GM19099 (cell line): Measurements from ENCODE around the gene ATG9B.

Experiments
- POLR2A ChIP-seq: IDR thresholded peaks from 3 replicates; pipeline ENCODE4 v1.6.1; 2011; ENCODE audit warnings: low read depth; ENCODE audit not compliant: insufficient read length; ENCODE audit errors: extremely low read depth

ATG9B gene

GRCh38 chr7:150990416-150991186 lies 33.7 kb downstream of the ATG9B start, which contains the start of gene NOS3:
Gene NOS3, plus strand, starts transcription at chr7:150991017. Its CDS starts 2,787 bp downstream, at chr7:150993804.
- no peak for TF ChIP-seq POLR2A

DNA sequence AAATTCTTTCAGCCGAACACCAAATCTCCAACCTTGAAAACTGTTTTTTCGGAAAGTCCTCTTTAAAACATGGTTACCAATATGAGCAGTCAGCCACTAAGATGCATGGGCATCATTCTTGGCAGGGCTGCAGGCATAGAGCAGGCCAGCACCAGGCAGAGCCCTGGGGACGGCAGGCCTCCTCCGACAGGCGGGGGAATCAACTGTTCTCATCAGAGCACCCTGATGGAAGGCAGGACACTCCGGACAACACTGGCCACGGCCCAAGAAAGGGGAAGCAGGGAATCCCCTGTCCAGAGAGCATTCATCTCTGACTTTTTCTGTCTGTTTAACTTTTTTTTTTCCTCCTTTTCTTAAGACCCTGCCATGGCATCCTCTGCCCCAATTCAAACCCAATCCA lies 34.8 kb downstream of the ATG9B start:
- no peak for TF ChIP-seq POLR2A

DNA sequence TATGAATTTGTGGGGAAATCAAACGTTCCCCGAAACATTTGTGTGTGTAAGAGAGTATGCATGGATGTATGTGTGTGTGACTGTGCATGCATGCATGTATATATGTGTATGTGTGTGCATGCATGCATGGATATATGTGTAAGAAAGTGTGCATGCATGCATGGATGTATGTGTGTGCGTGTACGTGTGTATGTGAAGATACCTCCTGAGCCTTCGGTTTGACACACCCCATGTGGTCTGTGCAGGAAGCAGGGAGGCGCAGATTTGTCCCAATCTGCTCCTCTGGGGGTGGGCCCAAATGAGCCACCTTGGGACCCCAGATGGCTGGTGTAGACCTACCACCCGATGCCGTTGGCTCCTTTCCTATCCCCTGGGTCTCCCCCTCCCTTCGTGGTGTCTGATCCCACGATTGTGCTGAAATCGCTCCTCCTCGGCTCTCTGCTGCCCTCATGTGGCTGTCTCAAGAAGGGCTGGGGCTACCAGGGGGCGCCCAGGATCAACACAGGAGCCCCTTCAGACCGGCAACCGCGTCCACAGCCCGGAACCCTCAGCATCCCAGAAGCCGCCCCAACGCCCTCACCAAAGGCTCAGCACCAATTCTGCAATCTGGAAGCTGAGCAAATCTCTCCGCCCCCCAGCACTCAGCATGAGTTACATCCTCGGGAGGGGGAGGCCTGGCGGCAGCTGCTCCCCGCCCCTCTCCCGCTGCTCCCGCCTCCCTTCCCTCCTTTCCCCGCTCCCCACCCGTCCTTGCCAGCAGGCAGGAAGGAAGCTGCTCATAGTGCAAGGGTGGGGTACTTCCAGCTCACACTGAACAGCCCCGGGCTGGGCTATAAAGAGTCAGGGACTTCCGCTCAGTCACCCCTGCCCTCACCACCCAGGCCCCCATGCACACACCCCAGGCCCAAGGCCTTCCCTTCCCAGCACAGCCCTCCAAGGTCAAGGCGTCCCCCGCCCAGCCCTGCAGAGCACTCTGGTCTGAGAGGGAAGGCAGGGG lies 35.8 kb downstream of the ATG9B start:
- no peak for TF ChIP-seq POLR2A

GRCh38 chr7:150986556-150986955 lies 37.7 kb downstream of the ATG9B start:
- TF ChIP-seq POLR2A, result no peak

DNA sequence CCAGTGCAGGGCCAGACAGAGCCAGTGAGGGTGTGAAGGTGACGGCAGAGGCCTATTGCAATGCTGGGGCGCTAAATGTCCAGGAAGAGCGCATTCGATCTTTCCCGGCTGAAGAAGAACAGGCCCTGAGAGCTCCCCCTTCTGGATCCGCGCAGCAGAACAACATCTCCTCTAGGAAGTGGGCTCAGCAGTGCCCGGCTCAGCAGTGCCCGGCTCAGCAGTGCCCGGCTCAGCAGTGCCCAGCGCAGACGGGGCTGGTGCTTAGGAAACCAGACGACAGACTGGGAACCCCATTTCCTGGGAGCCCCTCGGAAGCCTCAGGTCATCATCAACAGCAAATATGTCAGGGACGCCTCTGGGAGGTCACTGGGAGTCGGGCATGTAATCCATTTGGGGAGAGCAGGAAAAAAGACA lies 38.2 kb downstream of the ATG9B start:
- TF ChIP-seq POLR2A, result no peak

- TF ChIP-seq POLR2A, result no peak
These were observed 40.4 kb downstream of the ATG9B start for GRCh38 chr7:150983893-150984368.

GRCh38 chr7:150982351-150982750 lies 41.9 kb downstream of the ATG9B start:
- no peak for TF ChIP-seq POLR2A

DNA sequence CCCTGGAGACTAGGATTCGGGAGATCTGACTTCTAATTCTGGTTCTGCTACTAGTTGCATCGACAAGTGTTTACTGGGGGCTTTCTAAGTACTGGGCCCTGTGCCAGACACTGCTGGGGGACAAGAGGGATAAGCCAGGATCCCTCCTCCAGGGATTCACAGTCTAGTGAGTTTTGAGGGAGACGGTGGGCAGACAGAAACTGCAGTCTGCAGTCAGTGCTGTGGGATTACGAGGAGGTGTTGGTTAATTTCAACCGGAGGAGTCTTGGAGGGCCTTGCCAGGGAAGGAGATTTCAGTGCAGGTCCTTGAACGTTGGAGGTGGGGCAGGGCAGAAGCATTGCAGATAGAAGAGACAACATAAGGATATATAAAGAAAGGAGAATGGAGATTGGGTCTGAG lies 42.6 kb downstream of the ATG9B start:
- TF ChIP-seq POLR2A, result no peak

- TF ChIP-seq POLR2A, result no peak
These were observed 43.6 kb downstream of the ATG9B start for GRCh38 chr7:150980663-150981062.

- no peak for TF ChIP-seq POLR2A
These were observed 44.4 kb downstream of the ATG9B start for GRCh38 chr7:150979713-150980390.

DNA sequence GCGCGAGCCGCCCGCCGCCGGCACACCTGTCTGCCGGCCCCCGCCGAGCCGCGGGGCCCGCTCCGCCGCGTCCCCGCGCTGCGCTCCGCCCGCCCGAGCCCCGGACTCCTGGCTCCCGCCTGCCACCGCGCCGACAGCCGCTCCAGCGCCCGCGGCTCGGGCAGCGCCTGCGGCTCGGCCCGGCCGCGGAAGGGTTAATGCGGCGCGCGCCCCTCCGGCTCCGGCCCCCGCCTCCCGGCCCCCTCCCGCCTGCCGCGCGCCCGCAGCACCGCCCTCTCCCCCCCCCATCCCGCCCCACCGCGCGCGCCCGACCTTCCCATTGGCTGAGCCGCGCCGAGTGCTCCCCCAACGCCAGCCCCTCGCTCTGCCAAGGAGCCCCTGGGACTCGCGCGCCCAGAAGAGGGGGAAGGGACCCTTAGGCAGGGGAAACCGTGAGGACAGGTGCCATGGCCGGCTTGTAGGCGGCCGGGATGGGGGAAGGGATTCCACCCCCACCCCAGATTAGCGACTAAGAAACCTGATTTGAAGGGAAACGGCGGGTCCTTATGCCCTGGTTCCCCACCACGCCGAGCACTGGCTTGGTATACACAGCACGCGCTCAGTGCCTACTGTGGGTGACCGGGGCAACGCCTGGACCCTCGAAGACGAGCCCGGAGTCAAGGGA lies 46.0 kb downstream of the ATG9B start, which contains the start of gene KCNH2:
Gene KCNH2, minus strand, starts transcription at position 196 of the 664 bp plus-strand sequence. CDS start 408 bp downstream, outside the sequence.
- TF ChIP-seq POLR2A, result no peak

GRCh38 chr7:150977382-150978125 lies 46.7 kb downstream of the ATG9B start:
- no peak for TF ChIP-seq POLR2A

GRCh38 chr7:150976529-150977381 lies 47.5 kb downstream of the ATG9B start:
- no peak for TF ChIP-seq POLR2A
